ENCODE measurements around the gene CRISPLD2. TPM values are rescaled to one million over a fixed set of nuclear protein-coding genes. Genes with fewer than 3 reads are reported as not detected.

CRISPLD2 gene
- polyA plus RNA-seq, 1 donor from 2014 or later, result 0.06 TPM

DNA sequence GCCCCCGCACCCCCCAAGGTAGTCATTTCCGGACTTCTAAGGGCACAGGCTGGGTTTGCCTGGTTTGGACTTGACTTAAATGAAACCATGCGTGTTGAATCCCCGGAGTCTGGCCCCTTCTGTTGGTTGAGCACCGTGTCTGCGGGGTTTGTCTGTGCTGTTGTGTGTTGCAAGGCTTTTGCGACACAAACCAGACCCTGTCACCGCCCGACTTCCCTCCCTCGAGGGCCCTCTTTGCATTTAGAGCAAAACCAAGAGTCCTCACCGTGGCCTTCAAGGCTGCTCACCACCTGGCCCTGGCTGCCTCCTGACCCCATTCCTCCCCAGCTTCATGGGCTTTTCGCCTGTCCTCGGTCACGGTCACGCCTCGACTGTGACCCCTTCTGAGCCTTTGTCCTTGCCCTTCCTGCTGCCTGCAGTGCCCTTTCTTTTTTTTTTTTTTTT lies 7.4 kb downstream of the CRISPLD2 start:
- Histone ChIP-seq H4K20me1 (ENCODE audit: insufficient read depth) (no peaks in the 10 kb centered on the region), H3K9me2 (ENCODE audit: insufficient read depth, low read length) (no peaks in the 10 kb centered on the region), H3K9ac (ENCODE audit: low read length) (no peak overlapping the region), H3K36me3 (ENCODE audit: insufficient read depth, low read length) (no peaks in the 10 kb centered on the region), H3K4me3 (ENCODE audit: low read length) (no peak overlapping the region), H3K4me2 (ENCODE audit: low read length) (no peak overlapping the region), H3K9me3 (ENCODE audit: low read length) (no peaks in the 10 kb centered on the region), H3K79me2 (replicated peaks; ENCODE audit: insufficient read depth, low read length) (no peaks in the 10 kb centered on the region), H3F3A (ENCODE audit: insufficient read depth, low read length, poor library complexity, severe bottlenecking) (no peaks in the 10 kb centered on the region), H2AFZ (ENCODE audit: low read depth, low read length) (no peak overlapping the region), H3K27ac (ENCODE audit: low read length) (no peak overlapping the region), H3K27me3 (ENCODE audit: insufficient read depth, low read depth, low read length) (no peaks in the 10 kb centered on the region)
- TF ChIP-seq EP300 (conservative IDR thresholded peaks at IDR 0.05; ENCODE audit: poor library complexity, severe bottlenecking) (no peak), EZH2 (IDR thresholded peaks at IDR 0.05; ENCODE audit: borderline replicate concordance, insufficient read depth, low read length, poor library complexity, severe bottlenecking) (no peak), TAF1 (IDR thresholded peaks at IDR 0.05; ENCODE audit: low read depth) (no peak), MXI1 (conservative IDR thresholded peaks at IDR 0.05; ENCODE audit: poor library complexity, severe bottlenecking) (no peak), RAD21 (conservative IDR thresholded peaks at IDR 0.05) (no peak)
- TF ChIP-seq, protein P1, sequence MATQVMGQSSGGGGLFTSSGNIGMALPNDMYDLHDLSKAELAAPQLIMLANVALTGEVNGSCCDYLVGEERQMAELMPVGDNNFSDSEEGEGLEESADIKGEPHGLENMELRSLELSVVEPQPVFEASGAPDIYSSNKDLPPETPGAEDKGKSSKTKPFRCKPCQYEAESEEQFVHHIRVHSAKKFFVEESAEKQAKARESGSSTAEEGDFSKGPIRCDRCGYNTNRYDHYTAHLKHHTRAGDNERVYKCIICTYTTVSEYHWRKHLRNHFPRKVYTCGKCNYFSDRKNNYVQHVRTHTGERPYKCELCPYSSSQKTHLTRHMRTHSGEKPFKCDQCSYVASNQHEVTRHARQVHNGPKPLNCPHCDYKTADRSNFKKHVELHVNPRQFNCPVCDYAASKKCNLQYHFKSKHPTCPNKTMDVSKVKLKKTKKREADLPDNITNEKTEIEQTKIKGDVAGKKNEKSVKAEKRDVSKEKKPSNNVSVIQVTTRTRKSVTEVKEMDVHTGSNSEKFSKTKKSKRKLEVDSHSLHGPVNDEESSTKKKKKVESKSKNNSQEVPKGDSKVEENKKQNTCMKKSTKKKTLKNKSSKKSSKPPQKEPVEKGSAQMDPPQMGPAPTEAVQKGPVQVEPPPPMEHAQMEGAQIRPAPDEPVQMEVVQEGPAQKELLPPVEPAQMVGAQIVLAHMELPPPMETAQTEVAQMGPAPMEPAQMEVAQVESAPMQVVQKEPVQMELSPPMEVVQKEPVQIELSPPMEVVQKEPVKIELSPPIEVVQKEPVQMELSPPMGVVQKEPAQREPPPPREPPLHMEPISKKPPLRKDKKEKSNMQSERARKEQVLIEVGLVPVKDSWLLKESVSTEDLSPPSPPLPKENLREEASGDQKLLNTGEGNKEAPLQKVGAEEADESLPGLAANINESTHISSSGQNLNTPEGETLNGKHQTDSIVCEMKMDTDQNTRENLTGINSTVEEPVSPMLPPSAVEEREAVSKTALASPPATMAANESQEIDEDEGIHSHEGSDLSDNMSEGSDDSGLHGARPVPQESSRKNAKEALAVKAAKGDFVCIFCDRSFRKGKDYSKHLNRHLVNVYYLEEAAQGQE (IDR thresholded peaks at IDR 0.05; ENCODE audit: borderline replicate concordance), result no peak
- TF ChIP-seq, protein P2, sequence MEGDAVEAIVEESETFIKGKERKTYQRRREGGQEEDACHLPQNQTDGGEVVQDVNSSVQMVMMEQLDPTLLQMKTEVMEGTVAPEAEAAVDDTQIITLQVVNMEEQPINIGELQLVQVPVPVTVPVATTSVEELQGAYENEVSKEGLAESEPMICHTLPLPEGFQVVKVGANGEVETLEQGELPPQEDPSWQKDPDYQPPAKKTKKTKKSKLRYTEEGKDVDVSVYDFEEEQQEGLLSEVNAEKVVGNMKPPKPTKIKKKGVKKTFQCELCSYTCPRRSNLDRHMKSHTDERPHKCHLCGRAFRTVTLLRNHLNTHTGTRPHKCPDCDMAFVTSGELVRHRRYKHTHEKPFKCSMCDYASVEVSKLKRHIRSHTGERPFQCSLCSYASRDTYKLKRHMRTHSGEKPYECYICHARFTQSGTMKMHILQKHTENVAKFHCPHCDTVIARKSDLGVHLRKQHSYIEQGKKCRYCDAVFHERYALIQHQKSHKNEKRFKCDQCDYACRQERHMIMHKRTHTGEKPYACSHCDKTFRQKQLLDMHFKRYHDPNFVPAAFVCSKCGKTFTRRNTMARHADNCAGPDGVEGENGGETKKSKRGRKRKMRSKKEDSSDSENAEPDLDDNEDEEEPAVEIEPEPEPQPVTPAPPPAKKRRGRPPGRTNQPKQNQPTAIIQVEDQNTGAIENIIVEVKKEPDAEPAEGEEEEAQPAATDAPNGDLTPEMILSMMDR (IDR thresholded peaks at IDR 0.05; ENCODE audit: poor library complexity, severe bottlenecking), result no peak

DNA sequence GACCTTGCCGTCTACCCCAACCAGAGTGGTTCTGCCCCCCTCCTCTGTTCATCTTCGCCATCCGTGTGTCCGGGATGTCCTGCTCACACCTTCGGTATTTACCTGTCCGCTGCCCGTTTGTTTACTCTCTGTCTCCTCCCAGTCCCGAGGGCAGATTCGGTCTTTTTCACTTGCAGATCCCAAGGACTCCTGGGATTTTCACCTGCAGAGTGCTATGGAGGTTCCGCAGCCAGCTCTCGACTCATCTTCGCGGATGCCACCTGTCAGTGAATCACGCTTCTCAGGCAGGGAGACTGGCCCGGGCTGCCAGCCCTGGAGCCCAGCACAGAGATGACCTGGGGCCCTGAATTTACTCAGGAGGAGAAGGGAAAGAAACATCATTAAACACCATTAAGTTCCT lies 8.1 kb downstream of the CRISPLD2 start:
- H3F3A ChIP-seq (ENCODE audit: insufficient read depth, low read length, poor library complexity, severe bottlenecking), result no peaks in the 10 kb centered on the region
- no peak overlapping the region for H2AFZ ChIP-seq (ENCODE audit: low read depth, low read length)
- H3K36me3 ChIP-seq (ENCODE audit: insufficient read depth, low read length), result no peaks in the 10 kb centered on the region
- no peak overlapping the region for H3K4me3 ChIP-seq (ENCODE audit: low read length)
- no peak overlapping the region for H3K4me2 ChIP-seq (ENCODE audit: low read length)
- no peak overlapping the region for H3K9ac ChIP-seq (ENCODE audit: low read length)
- H3K27me3 ChIP-seq (ENCODE audit: insufficient read depth, low read depth, low read length), result no peaks in the 10 kb centered on the region
- H3K9me3 ChIP-seq (ENCODE audit: low read length), result no peaks in the 10 kb centered on the region
- TF ChIP-seq, protein P2 (IDR thresholded peaks at IDR 0.05; ENCODE audit: poor library complexity, severe bottlenecking), result no peak
- no peaks in the 10 kb centered on the region for H3K79me2 ChIP-seq (replicated peaks; ENCODE audit: insufficient read depth, low read length)
- H4K20me1 ChIP-seq (ENCODE audit: insufficient read depth), result no peaks in the 10 kb centered on the region
- H3K9me2 ChIP-seq (ENCODE audit: insufficient read depth, low read length), result no peaks in the 10 kb centered on the region
- H3K27ac ChIP-seq (ENCODE audit: low read length), result no peak overlapping the region
